Thyroid gland (tissue), 4 donors: ENCODE results near the gene DLG2. TPM values are rescaled to one million over a fixed set of nuclear protein-coding genes. Genes with fewer than 3 reads are reported as not detected.

Experiments used
- DNase-seq, 2 donors: peaks; one replicate each; pipeline ENCODE4 v3.0.0-alpha.2; 2019
- H3K27ac ChIP-seq, 3 donors: fragments of 200-600 bp; sonication (generic); 1 replicate in 2 of 3; 2 replicates in 1 of 3; pipeline ENCODE4 v1.5.1; 2016 to 2019; ENCODE audit warnings: mild to moderate bottlenecking in 1 of 3, moderate library complexity in 1 of 3
- H3K27me3 ChIP-seq: fragments of 200-600 bp; sonication (generic); one replicate; pipeline ENCODE4 v1.5.1; 2019
- H3K36me3 ChIP-seq, 2 donors: fragments of 200-600 bp; sonication (generic); one replicate each; pipeline ENCODE4 v1.5.1; 2016 to 2019
- H3K4me1 ChIP-seq, 2 donors: fragments of 200-600 bp; sonication (generic); one replicate each; pipeline ENCODE4 v1.5.1; 2017 to 2019
- H3K4me3 ChIP-seq, 3 donors: fragments of 200-600 bp; sonication (generic); replicated peaks in 1 of 3; 1 replicate in 2 of 3; 2 replicates in 1 of 3; pipeline ENCODE4 v1.5.1; 2016; ENCODE audit warnings: mild to moderate bottlenecking in 1 of 3
- H3K9me3 ChIP-seq: fragments of 200-600 bp; sonication (generic); one replicate; pipeline ENCODE4 v1.5.1; 2017
- POLR2A ChIP-seq, 2 donors: fragments of 450-650 bp; IDR thresholded peaks; one replicate each; pipeline ENCODE4 v1.6.1; 2017; ENCODE audit warnings: antibody characterized with exemption in 2 of 2, mild to moderate bottlenecking in 2 of 2, moderate library complexity in 1 of 2
- WGBS, 2 donors: methylation state at CpG; one replicate each; pipeline ENCODE4 v1.1.5; 2017; 5-methylcytosine and 5-hydroxymethylcytosine counted together
- intact Hi-C: fragments of 100-400 bp; cut with DNase I; formaldehyde crosslinking; loops from one replicate; pipeline ENCODE4 v1.15.1; 2023
- total RNA-seq, 4 donors: library from RNA; depleted of rRNA; stranded (reverse); fragments of >200 nt; gene quantifications; one replicate each; pipeline ENCODE4 v1.2.3, GENCODE V29; 2016
- TF ChIP-seq, protein P1 (sequence below), 6 experiments: fragments of 200-600 bp in 3 of 6; fragments of 450-650 bp in 3 of 6; sonication (generic) in 3 of 6; IDR thresholded peaks; one replicate each; pipeline ENCODE4 v1.5.1; 2016 to 2019; ENCODE audit warnings: antibody characterized with exemption in 6 of 6, mild to moderate bottlenecking in 2 of 6, inconsistent platforms in 1 of 6, moderate library complexity in 1 of 6

Gene DLG2
- total RNA-seq, 4 donors from 2014 or later, result 29.4 to 79.4 (median 42.4) TPM

GRCh38 chr11:83826078-83826477, 1801.1 kb downstream of the DLG2 start:
- no peaks in the 10 kb centered on the region for H3K4me1 ChIP-seq
- TF ChIP-seq, protein P1, sequence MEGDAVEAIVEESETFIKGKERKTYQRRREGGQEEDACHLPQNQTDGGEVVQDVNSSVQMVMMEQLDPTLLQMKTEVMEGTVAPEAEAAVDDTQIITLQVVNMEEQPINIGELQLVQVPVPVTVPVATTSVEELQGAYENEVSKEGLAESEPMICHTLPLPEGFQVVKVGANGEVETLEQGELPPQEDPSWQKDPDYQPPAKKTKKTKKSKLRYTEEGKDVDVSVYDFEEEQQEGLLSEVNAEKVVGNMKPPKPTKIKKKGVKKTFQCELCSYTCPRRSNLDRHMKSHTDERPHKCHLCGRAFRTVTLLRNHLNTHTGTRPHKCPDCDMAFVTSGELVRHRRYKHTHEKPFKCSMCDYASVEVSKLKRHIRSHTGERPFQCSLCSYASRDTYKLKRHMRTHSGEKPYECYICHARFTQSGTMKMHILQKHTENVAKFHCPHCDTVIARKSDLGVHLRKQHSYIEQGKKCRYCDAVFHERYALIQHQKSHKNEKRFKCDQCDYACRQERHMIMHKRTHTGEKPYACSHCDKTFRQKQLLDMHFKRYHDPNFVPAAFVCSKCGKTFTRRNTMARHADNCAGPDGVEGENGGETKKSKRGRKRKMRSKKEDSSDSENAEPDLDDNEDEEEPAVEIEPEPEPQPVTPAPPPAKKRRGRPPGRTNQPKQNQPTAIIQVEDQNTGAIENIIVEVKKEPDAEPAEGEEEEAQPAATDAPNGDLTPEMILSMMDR (IDR thresholded peaks at IDR 0.05), result no peak
- no peak for TF ChIP-seq POLR2A (IDR thresholded peaks at IDR 0.05)
- no peak for DNase-seq
- no peaks in the 10 kb centered on the region for H3K36me3 ChIP-seq
- H3K27ac ChIP-seq, result no peak overlapping the region
- no peaks in the 10 kb centered on the region for H3K9me3 ChIP-seq
- no peak overlapping the region for H3K4me3 ChIP-seq
- H3K27me3 ChIP-seq, result no peaks in the 10 kb centered on the region
- intact Hi-C loops, result loop anchor here (10.0 kb wide), 1 partner anchor 1111 kb away; no protein-coding TSS in a partner anchor

DNA sequence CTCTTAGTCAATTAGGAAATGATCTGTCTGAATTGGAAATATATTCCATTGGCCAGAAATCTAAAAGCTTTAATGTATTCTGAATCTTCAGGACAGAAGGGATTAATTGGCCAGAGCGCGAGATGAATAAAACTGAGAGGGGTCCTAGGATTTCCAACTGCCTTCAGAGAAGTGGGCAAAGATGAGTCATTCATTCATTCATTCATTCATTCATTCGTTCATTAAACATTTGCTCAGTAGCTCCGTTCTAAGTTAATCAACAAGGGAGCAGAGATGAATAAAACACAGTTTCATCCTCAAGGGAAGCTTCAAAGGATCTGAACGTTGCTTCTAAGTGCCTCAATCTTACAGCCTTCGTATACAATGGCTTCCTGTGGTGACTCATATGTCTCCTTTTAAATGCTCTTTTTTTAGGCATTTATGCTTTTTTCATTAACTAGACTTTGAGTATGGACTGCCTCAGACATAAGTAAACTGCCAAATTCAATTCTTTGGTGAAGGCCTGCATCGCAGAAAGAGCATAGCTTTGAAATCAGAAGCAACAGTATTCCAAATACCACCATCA, 1803.6 kb downstream of the DLG2 start:
- Histone ChIP-seq H3K4me1 (no peaks in the 10 kb centered on the region), H3K4me3 (no peak overlapping the region), H3K27me3 (no peaks in the 10 kb centered on the region), H3K36me3 (no peaks in the 10 kb centered on the region), H3K9me3 (no peaks in the 10 kb centered on the region), H3K27ac (no peak overlapping the region)
- no peak for DNase-seq
- intact Hi-C loops, result loop anchor here (10.0 kb wide), 1 partner anchor 1109 kb away; no protein-coding TSS in a partner anchor
- TF ChIP-seq, protein P1 (IDR thresholded peaks at IDR 0.05), result no peak
- no peak for TF ChIP-seq POLR2A (IDR thresholded peaks at IDR 0.05)
- WGBS, 2 donors, result 71 to 75% methylated on average over 7 of the region's 7 CpGs

GRCh38 chr11:83819931-83820549, 1807.1 kb downstream of the DLG2 start:
- Histone ChIP-seq H3K4me3 (no peak overlapping the region), H3K4me1 (no peaks in the 10 kb centered on the region), H3K36me3 (no peaks in the 10 kb centered on the region), H3K27ac (no peak overlapping the region), H3K9me3 (no peaks in the 10 kb centered on the region), H3K27me3 (no peaks in the 10 kb centered on the region)
- 24 to 26% methylated on average over 2 of the region's 2 CpGs for WGBS, 2 donors
- intact Hi-C loops, result loop anchor here (10.0 kb wide), 4 partner anchors 525 to 1105 kb away; partner anchors contain the start of genes DDIAS and PRCP
- peak; percentile 10 to 16 for DNase-seq
- TF ChIP-seq, protein P1 (IDR thresholded peaks at IDR 0.05), result peak; percentile 22 to 91 (median 62)
- no peak for TF ChIP-seq POLR2A (IDR thresholded peaks at IDR 0.05)

- Histone ChIP-seq H3K27ac (no peak overlapping the region), H3K4me3 (no peak overlapping the region), H3K9me3 (no peaks in the 10 kb centered on the region), H3K4me1 (no peaks in the 10 kb centered on the region), H3K27me3 (no peaks in the 10 kb centered on the region), H3K36me3 (no peaks in the 10 kb centered on the region)
- intact Hi-C loops, result loop anchor here (10.0 kb wide), 3 partner anchors 524 to 914 kb away; partner anchors contain the start of genes DDIAS and PRCP
- DNase-seq, result no peak
- no peak for TF ChIP-seq POLR2A (IDR thresholded peaks at IDR 0.05)
- TF ChIP-seq, protein P1 (IDR thresholded peaks at IDR 0.05), result no peak
- 58 to 63% methylated on average over 2 of the region's 2 CpGs for WGBS, 2 donors
Measured at GRCh38 chr11:83818349-83818748, 1808.8 kb downstream of the DLG2 start.

- 42 to 46% methylated on average over 2 of the region's 2 CpGs for WGBS, 2 donors
Measured at GRCh38 chr11:83816572-83817187, 1810.5 kb downstream of the DLG2 start.

More at GRCh38 chr11:83816572-83817187, 1810.5 kb downstream of the DLG2 start:
- DNase-seq, result no peak
- Histone ChIP-seq H3K9me3 (no peaks in the 10 kb centered on the region), H3K36me3 (no peaks in the 10 kb centered on the region), H3K4me1 (no peaks in the 10 kb centered on the region), H3K27me3 (no peaks in the 10 kb centered on the region), H3K27ac (no peak overlapping the region), H3K4me3 (no peak overlapping the region)
- TF ChIP-seq, protein P1 (IDR thresholded peaks at IDR 0.05), result peak; percentile 30 to 71 (median 50)
- TF ChIP-seq POLR2A (IDR thresholded peaks at IDR 0.05), result no peak
- intact Hi-C loops, result loop anchor here (10.0 kb wide), 3 partner anchors 522 to 912 kb away; partner anchors contain the start of genes DDIAS and PRCP
